Measurements from ENCODE around the gene RPL36. TPM values are rescaled to one million over a fixed set of nuclear protein-coding genes. Genes with fewer than 3 reads are reported as not detected.
A peak's percentile ranks its signal among the peaks of the same experiment; 100 is the strongest.

Gene RPL36
- total and polyA plus RNA-seq, 9 of the 15 experiments (the other 6 are each of a cell fraction or from before 2014, with no cell fraction given) = 350 to 3,412 (median 1,507) TPM

DNA sequence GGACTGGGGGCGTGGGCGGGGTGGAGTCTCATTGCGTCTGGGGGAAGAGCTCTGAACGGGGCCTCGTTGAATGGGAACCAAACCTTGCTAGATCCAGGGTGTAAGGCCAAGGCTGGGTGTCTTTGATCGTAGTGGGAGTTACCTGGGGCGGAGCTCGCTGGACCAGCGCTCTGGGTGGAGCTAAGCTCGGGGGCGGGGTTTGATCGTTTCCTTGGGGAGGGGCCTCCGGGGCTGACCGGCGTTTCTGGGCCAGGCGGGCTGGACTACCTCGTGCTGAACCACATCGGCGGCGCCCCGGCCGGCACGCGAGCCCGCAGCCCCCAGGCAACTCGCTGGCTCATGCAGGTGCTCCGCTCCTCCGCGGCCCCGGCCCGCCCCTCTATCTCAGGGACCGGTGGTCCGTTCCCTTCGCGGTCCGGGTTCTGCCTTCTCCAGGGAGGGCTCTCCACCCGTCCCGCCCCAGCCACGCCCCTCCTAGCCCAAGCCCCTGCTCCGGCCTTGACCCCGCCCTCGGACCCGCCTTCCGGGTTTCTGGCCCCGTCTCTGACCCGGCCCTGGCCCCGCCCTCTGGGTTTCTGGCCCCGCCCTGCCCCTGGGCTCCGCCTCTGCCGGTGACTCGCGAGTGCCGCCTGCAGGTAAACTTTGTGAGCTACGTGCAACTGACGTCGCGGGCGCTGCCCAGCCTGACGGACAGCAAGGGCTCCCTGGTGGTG, 3.3 kb upstream of the RPL36 start (continued):
- TF ChIP-seq, protein P1, sequence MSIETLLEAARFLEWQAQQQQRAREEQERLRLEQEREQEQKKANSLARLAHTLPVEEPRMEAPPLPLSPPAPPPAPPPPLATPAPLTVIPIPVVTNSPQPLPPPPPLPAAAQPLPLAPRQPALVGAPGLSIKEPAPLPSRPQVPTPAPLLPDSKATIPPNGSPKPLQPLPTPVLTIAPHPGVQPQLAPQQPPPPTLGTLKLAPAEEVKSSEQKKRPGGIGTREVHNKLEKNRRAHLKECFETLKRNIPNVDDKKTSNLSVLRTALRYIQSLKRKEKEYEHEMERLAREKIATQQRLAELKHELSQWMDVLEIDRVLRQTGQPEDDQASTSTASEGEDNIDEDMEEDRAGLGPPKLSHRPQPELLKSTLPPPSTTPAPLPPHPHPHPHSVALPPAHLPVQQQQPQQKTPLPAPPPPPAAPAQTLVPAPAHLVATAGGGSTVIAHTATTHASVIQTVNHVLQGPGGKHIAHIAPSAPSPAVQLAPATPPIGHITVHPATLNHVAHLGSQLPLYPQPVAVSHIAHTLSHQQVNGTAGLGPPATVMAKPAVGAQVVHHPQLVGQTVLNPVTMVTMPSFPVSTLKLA (conservative IDR thresholded peaks at IDR 0.05) = peak; percentile 86 to 95
- TF ChIP-seq, protein P2, sequence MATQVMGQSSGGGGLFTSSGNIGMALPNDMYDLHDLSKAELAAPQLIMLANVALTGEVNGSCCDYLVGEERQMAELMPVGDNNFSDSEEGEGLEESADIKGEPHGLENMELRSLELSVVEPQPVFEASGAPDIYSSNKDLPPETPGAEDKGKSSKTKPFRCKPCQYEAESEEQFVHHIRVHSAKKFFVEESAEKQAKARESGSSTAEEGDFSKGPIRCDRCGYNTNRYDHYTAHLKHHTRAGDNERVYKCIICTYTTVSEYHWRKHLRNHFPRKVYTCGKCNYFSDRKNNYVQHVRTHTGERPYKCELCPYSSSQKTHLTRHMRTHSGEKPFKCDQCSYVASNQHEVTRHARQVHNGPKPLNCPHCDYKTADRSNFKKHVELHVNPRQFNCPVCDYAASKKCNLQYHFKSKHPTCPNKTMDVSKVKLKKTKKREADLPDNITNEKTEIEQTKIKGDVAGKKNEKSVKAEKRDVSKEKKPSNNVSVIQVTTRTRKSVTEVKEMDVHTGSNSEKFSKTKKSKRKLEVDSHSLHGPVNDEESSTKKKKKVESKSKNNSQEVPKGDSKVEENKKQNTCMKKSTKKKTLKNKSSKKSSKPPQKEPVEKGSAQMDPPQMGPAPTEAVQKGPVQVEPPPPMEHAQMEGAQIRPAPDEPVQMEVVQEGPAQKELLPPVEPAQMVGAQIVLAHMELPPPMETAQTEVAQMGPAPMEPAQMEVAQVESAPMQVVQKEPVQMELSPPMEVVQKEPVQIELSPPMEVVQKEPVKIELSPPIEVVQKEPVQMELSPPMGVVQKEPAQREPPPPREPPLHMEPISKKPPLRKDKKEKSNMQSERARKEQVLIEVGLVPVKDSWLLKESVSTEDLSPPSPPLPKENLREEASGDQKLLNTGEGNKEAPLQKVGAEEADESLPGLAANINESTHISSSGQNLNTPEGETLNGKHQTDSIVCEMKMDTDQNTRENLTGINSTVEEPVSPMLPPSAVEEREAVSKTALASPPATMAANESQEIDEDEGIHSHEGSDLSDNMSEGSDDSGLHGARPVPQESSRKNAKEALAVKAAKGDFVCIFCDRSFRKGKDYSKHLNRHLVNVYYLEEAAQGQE (IDR thresholded peaks at IDR 0.05; ENCODE audit: borderline replicate concordance) = peak; percentile 26; the same call in 1 of the 2 replicates
- TF ChIP-seq, protein P2 (CRISPR knock-in tag; IDR thresholded peaks at IDR 0.05; ENCODE audit: low read depth) = 0 out of 2 replicates have a peak, but pooled peaks have one; percentile 13
- TF ChIP-seq, protein P3, sequence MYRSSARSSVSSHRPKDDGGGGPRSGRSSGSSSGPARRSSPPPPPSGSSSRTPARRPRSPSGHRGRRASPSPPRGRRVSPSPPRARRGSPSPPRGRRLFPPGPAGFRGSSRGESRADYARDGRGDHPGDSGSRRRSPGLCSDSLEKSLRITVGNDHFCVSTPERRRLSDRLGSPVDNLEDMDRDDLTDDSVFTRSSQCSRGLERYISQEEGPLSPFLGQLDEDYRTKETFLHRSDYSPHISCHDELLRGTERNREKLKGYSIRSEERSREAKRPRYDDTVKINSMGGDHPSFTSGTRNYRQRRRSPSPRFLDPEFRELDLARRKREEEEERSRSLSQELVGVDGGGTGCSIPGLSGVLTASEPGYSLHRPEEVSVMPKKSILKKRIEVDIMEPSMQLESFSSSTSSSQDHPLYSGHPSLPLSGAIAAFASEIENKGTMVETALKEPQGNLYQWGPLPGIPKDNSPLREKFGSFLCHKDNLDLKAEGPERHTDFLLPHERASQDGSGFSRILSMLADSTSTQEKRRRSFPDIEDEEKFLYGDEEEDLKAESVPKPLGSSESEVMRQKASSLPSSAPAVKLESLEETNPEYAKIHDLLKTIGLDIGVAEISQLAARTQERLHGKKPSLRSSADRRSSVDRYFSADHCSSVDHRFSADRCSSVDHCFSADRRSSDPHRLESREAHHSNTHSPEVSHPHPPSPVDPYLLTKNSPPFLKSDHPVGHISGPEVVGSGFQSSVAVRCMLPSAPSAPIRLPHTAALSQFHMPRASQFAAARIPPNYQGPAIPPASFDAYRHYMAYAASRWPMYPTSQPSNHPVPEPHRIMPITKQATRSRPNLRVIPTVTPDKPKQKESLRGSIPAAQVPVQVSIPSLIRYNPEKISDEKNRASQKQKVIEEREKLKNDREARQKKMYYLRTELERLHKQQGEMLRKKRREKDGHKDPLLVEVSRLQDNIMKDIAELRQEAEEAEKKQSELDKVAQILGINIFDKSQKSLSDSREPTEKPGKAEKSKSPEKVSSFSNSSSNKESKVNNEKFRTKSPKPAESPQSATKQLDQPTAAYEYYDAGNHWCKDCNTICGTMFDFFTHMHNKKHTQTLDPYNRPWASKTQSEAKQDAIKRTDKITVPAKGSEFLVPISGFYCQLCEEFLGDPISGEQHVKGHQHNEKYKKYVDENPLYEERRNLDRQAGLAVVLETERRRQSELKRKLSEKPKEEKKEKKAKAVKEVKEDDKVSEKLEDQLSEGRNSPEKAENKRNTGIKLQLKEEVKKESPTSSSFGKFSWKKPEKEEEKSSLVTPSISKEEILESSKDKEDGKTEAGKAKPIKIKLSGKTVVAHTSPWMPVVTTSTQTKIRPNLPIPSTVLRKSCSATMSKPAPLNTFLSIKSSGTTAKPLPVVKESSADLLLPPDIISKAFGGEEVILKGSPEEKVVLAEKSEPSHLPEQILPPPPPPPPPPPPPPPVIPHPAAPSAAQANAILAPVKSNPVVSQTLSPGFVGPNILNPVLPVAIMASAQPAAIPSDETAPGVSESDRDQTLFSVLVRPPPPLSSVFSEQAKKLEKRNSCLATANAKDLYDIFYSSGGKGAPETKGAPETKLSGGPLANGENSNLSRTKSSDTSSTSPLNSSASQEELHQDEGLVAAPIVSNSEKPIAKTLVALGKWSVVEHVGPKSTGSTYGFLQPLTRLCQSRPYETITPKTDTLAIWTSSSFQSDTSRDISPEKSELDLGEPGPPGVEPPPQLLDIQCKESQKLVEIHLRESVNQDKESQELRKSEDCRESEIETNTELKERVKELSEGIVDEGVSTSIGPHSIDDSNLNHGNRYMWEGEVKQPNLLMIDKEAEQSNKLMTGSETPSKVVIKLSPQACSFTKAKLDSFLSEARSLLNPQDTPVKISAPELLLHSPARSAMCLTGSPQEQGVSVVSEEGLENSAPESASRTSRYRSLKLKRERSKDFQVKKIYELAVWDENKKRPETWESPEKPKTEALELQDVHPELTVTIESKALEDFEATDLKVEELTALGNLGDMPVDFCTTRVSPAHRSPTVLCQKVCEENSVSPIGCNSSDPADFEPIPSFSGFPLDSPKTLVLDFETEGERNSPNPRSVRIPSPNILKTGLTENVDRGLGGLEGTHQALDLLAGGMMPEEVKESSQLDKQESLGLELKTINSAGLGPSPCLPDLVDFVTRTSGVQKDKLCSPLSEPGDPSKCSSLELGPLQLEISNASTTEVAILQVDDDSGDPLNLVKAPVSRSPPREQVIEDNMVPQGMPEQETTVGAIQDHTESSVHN (IDR thresholded peaks at IDR 0.05; ENCODE audit: borderline replicate concordance in 1 of 2, low read depth in 1 of 2) = no peak
- no peak for TF ChIP-seq ZFP1 (CRISPR knock-in tag; IDR thresholded peaks at IDR 0.05)
- TF ChIP-seq RAD21 (CRISPR knock-in tag; conservative IDR thresholded peaks at IDR 0.05 in 1 of 2, IDR thresholded peaks at IDR 0.05 in 1 of 2) = peak in 1 of 2 experiments; percentile 66; a peak in 3 of 4 replicates
- TF ChIP-seq MTA3 (IDR thresholded peaks at IDR 0.05; ENCODE audit: borderline replicate concordance) = 0 out of 2 replicates have a peak, but pooled peaks have one; percentile 45
- TF ChIP-seq NCOA1 (IDR thresholded peaks at IDR 0.05; ENCODE audit: low read depth) = no peak

All from K562 (cell line).